GM13977 (cell line): ENCODE results near the gene SLC30A2.
"Not testable (repeated sequence)": the region's sequence is repeated elsewhere in the genome, so short reads cannot be mapped to it uniquely, and the experiment has no call there.

Experiments
- DNase-seq: peaks from one replicate; pipeline ENCODE4 v3.0.0; 2012; ENCODE audit warnings: low spot score
- in situ Hi-C: fragments of 300-500 bp; cut with MboI; formaldehyde crosslinking; loops from one replicate; pipeline ENCODE4 v1.12.0; 2022; ENCODE audit warnings: low sequenced_read_pairs, low pct_unique_long_range_greater_than_20kb, mixed read lengths, inconsistent platforms; ENCODE audit not compliant: unreplicated experiment
- TF ChIP-seq, protein P1 (sequence below): IDR thresholded peaks from 2 replicates; pipeline ENCODE4 v1.5.1; 2012; ENCODE audit warnings: mild to moderate bottlenecking, control low read depth; ENCODE audit not compliant: insufficient read depth; ENCODE audit errors: extremely low read depth, missing control alignments

Gene SLC30A2

GRCh38 chr1:26045722-26046245 is at the start of gene SLC30A2:
Gene SLC30A2 (minus strand): TSS chr1:26046118. CDS start chr1:26045896, 222 bp downstream.
- peak; percentile 45 for DNase-seq
- TF ChIP-seq, protein P1, sequence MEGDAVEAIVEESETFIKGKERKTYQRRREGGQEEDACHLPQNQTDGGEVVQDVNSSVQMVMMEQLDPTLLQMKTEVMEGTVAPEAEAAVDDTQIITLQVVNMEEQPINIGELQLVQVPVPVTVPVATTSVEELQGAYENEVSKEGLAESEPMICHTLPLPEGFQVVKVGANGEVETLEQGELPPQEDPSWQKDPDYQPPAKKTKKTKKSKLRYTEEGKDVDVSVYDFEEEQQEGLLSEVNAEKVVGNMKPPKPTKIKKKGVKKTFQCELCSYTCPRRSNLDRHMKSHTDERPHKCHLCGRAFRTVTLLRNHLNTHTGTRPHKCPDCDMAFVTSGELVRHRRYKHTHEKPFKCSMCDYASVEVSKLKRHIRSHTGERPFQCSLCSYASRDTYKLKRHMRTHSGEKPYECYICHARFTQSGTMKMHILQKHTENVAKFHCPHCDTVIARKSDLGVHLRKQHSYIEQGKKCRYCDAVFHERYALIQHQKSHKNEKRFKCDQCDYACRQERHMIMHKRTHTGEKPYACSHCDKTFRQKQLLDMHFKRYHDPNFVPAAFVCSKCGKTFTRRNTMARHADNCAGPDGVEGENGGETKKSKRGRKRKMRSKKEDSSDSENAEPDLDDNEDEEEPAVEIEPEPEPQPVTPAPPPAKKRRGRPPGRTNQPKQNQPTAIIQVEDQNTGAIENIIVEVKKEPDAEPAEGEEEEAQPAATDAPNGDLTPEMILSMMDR = no peak
- in situ Hi-C loops = no loop called here

DNA sequence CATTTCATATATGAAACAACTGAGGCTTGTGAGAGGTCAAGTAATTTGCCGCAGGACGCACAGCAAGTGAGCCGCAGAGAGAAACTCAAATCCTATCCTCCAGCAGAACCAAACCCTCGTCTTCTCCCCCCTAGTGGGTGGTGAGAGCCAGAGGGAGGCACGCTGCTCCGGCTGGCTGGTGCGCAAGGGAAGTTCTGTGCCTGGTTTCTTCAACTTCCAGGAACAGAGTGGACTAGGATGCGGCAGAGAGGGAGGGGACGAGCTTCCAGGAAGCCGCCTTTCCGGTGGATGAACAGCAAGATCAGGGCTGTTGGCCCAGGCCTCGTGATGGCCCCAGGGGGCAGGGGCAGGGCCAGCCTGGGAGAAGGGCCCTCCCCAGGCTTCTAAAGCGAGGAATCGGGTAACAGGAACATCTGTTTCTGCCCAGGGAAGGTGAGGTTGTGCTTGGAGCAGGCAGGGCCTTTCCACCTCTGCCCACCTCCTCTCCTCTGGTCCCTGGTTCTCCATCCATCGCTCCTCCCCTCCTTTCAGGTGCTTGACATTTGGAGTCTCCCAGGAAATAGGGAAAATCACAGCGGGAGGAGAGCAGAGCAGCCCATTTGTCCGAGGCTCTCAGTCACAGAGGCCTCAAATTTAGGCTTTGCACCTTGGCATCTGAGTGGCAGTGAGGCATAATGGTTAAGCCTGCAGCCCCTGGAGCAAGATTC is 48.9 kb upstream of the SLC30A2 start:
- in situ Hi-C loops = no loop called here
- DNase-seq = no peak
- TF ChIP-seq, protein P1 = no peak

DNA sequence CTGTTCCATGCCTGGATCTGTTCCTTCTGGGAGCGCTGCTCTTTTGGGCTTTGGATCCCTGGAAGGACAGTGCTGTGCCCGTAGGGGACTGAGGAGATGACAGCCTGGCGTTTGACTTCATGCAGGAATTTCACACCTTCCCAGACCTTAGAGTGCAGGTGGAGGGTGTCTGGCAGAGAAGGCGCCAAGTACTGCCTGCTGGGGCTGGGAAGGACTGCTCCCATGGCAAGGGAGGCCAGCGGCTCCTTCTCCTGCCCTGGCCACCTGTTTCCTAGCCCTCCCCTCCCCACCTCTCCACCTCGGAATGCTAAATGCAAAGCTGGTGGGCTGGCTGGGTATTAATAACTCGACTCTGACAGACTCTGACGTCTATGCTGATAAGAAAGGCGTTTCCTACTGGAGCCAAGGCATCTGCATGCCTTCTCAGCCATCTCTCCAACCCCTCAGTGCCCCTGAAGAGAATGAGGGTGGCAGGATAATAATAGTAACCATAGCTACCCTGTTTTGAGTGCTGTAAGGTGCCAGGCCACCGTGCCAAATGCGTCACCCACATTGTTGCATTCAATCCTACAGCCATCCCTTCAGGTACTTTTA is 48.3 kb upstream of the SLC30A2 start:
- in situ Hi-C loops = no loop called here

GRCh38 chr1:26093569-26093968 is 47.7 kb upstream of the SLC30A2 start:
- DNase-seq, in situ Hi-C loops: not testable (repeated sequence)

More for the DNA sequence above, 48.3 kb upstream of the SLC30A2 start:
- TF ChIP-seq, protein P1 = no peak
- DNase-seq = no peak

DNA sequence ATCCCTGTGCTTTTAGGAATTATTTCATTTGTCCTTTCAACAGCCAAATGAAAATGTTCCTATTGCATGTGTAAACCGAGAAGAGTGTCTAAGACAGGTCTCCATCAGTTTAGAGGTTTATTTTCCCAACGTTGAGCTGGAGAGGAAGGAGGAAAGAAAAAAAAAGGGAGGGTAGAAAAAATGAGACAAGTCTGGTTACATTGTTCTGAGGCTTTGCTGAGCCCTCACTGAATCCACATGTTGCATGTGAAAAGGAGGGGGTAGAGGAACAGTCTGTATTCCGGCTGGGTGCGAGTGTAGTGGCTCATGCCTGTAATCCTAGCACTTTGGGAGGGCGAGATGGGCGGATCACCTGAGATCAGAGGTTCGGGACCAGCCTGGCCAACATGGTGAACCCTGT is 46.5 kb upstream of the SLC30A2 start:
- in situ Hi-C loops = no loop called here
- TF ChIP-seq, protein P1 = no peak
- DNase-seq = no peak

- in situ Hi-C loops = no loop called here
- TF ChIP-seq, protein P1 = no peak
- no peak for DNase-seq
These were observed 45.0 kb upstream of the SLC30A2 start for GRCh38 chr1:26090893-26091292.

DNA sequence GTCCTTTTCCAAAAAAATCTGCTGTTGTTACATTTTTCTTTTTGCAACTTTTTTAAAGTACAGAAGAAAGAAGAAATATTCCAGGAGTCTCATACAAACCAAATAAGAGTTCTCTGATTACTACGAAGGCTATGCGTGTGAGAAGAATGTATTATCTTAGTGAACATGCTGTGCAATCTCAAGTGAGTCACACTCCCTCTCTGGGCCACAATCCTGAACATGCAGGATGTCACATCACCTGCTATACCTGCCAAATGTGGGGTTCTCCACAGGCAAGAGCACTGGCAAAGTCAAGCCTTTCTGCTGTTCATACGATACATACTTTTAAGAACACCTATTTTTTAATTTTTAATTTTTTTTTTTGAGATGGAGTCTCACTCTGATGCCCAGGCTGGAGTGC is 43.2 kb upstream of the SLC30A2 start:
- in situ Hi-C loops = no loop called here
- TF ChIP-seq, protein P1 = no peak
- no peak for DNase-seq
